ENCODE measurements around the gene CYB5A.

DNA sequence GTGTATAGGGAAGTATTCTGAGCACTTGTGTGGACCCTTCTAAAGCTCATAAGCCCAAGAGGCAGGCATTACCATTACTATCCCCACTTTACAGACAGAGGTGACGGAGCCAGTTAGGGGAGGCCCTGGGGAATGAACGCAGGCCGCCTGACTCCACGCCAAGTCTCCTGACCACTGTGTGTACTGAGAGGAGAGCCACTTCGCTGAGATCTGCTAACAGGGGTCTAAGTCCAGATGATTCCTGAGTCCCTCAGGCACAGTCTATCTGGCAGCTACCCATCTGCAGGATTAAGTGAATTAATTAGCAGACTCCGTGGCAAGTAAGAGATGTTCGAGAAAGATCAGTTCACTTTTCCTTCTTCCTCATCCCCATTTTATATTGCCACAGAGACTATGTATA is 13.7 kb downstream of the CYB5A start:
- TF ChIP-seq POLR2A (IDR thresholded peaks at IDR 0.05; ENCODE audit: low read length) (no peak), CHD2 (IDR thresholded peaks at IDR 0.05; ENCODE audit: low read length, partially characterized antibody) (no peak), JUNB (IDR thresholded peaks at IDR 0.05) (no peak), EP300 (IDR thresholded peaks at IDR 0.05) (no peak), CTCF (IDR thresholded peaks at IDR 0.05) (no peak), NR3C1 (IDR thresholded peaks at IDR 0.05) (no peak), RAD21 (conservative IDR thresholded peaks at IDR 0.05 in 1 of 2, IDR thresholded peaks at IDR 0.05 in 1 of 2) (no peak), POLR2AphosphoS2 (conservative IDR thresholded peaks at IDR 0.05; ENCODE audit: low read length) (no peak), USF2 (IDR thresholded peaks at IDR 0.05) (no peak), RCOR1 (IDR thresholded peaks at IDR 0.05; ENCODE audit: low read depth, low read length) (no peak)
- TF ChIP-seq, protein P1, sequence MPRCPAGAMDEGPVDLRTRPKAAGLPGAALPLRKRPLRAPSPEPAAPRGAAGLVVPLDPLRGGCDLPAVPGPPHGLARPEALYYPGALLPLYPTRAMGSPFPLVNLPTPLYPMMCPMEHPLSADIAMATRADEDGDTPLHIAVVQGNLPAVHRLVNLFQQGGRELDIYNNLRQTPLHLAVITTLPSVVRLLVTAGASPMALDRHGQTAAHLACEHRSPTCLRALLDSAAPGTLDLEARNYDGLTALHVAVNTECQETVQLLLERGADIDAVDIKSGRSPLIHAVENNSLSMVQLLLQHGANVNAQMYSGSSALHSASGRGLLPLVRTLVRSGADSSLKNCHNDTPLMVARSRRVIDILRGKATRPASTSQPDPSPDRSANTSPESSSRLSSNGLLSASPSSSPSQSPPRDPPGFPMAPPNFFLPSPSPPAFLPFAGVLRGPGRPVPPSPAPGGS (IDR thresholded peaks at IDR 0.05) = no peak
- TF ChIP-seq, protein P2, sequence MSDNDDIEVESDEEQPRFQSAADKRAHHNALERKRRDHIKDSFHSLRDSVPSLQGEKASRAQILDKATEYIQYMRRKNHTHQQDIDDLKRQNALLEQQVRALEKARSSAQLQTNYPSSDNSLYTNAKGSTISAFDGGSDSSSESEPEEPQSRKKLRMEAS (IDR thresholded peaks at IDR 0.05) = no peak
- TF ChIP-seq, protein P3, sequence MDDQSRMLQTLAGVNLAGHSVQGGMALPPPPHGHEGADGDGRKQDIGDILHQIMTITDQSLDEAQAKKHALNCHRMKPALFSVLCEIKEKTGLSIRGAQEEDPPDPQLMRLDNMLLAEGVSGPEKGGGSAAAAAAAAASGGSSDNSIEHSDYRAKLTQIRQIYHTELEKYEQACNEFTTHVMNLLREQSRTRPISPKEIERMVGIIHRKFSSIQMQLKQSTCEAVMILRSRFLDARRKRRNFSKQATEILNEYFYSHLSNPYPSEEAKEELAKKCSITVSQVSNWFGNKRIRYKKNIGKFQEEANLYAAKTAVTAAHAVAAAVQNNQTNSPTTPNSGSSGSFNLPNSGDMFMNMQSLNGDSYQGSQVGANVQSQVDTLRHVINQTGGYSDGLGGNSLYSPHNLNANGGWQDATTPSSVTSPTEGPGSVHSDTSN (IDR thresholded peaks at IDR 0.05) = no peak
